PC-3 (cell line): ENCODE results near the gene BCR. TPM values are rescaled to one million over a fixed set of nuclear protein-coding genes. Genes with fewer than 3 reads are reported as not detected.

Experiments
- ATAC-seq: fragments of 200-7000 bp; cut with Tn5 transposase; 2 replicates; pipeline ENCODE4 v1.9.1; 2020; ENCODE audit warnings: mild to moderate bottlenecking, moderate library complexity
- BruUV-seq: library from RNA; stranded (reverse); fragments of 400-500 nt; replicated peaks from 2 replicates; lab custom pipeline; 2021; lab: Mats Ljungman, UMichigan
- CTCF ChIA-PET: fragments of 300-600 bp; sonication (Branson Sonifier 250); formaldehyde crosslinking; loops from one replicate; lab custom pipeline; 2022; ENCODE audit warnings: antibody characterized with exemption; lab: Charles Lee
- POLR2A ChIA-PET: fragments of 300-600 bp; sonication (Branson Sonifier 250); formaldehyde crosslinking; loops from one replicate; lab custom pipeline; 2022; ENCODE audit warnings: antibody characterized with exemption; ENCODE audit not compliant: unreplicated experiment; lab: Charles Lee
- DNase-seq: peaks from one replicate; pipeline ENCODE4 v3.0.0-alpha.2; 2015
- H2AFZ ChIP-seq: fragments of 300-600 bp; sonication (generic); 2 replicates; pipeline ENCODE4 v1.6.0; 2016; ENCODE audit warnings: antibody characterized with exemption, low read length
- H3F3A ChIP-seq: fragments of 300-600 bp; sonication (generic); one replicate; pipeline ENCODE4 v1.6.0; 2017; ENCODE audit warnings: antibody characterized with exemption, low read length, control low read depth, mild to moderate bottlenecking; ENCODE audit not compliant: unreplicated experiment
- H3K27ac ChIP-seq: fragments of 300-600 bp; sonication (generic); 2 replicates; pipeline ENCODE4 v1.5.1; 2016; ENCODE audit warnings: mild to moderate bottlenecking, low read length
- H3K27me3 ChIP-seq: fragments of 300-600 bp; sonication (generic); 2 replicates; pipeline ENCODE4 v1.6.1; 2016; ENCODE audit warnings: low read length, mixed read lengths
- H3K36me3 ChIP-seq: fragments of 300-600 bp; sonication (generic); 2 replicates; pipeline ENCODE4 v1.6.1; 2016; ENCODE audit warnings: low read depth, mixed run types, low read length, mixed read lengths
- H3K4me1 ChIP-seq: fragments of 300-600 bp; sonication (generic); 2 replicates; pipeline ENCODE4 v1.5.1; 2016; ENCODE audit warnings: low read length; ENCODE audit not compliant: insufficient read depth
- H3K4me2 ChIP-seq: fragments of 300-600 bp; sonication (generic); 2 replicates; pipeline ENCODE4 v1.6.0; 2016; ENCODE audit warnings: low read length
- H3K4me3 ChIP-seq: fragments of 300-600 bp; sonication (generic); 2 replicates; pipeline ENCODE4 v1.5.1; 2016; ENCODE audit warnings: mild to moderate bottlenecking, low read length, mixed read lengths
- H3K79me2 ChIP-seq: fragments of 300-600 bp; sonication (generic); 2 replicates; pipeline ENCODE4 v1.6.1; 2017; ENCODE audit warnings: low read length, mixed read lengths
- H3K9ac ChIP-seq: fragments of 300-600 bp; sonication (generic); 2 replicates; pipeline ENCODE4 v1.6.0; 2016; ENCODE audit warnings: mild to moderate bottlenecking, low read length
- H3K9me2 ChIP-seq: fragments of 300-600 bp; sonication (generic); replicated peaks from 2 replicates; pipeline ENCODE4 v1.6.1; 2016; ENCODE audit warnings: mixed run types, low read length, mixed read lengths
- H3K9me3 ChIP-seq: fragments of 300-600 bp; sonication (generic); 2 replicates; pipeline ENCODE4 v1.6.1; 2016; ENCODE audit warnings: low read length, mixed read lengths
- H4K20me1 ChIP-seq: fragments of 300-600 bp; sonication (generic); 2 replicates; pipeline ENCODE4 v1.6.1; 2016; ENCODE audit warnings: low read length, mixed read lengths
- EZH2 ChIP-seq: fragments of 300-600 bp; sonication (generic); IDR thresholded peaks from one replicate; pipeline ENCODE4 v1.6.1; 2017; ENCODE audit warnings: antibody characterized with exemption, mild to moderate bottlenecking, low read length; ENCODE audit not compliant: unreplicated experiment
- EZH2phosphoT487 ChIP-seq: fragments of 300-600 bp; sonication (generic); IDR thresholded peaks from 2 replicates; pipeline ENCODE4 v1.6.1; 2018; ENCODE audit warnings: mild to moderate bottlenecking, antibody characterized with exemption, low read length, borderline replicate concordance
- intact Hi-C: fragments of 100-400 bp; cut with micrococcal nuclease; formaldehyde crosslinking; loops from 2 replicates; pipeline ENCODE4 v1.9.0; 2023
- total RNA-seq: library from RNA; depleted of rRNA; stranded (reverse); fragments of >200 nt; gene quantifications from 2 replicates; pipeline ENCODE4 v1.2.3, GENCODE V29; 2014
- TF ChIP-seq, protein P1 (sequence below): fragments of 300-600 bp; sonication (generic); conservative IDR thresholded peaks from 2 replicates; pipeline ENCODE4 v1.5.1; 2017; ENCODE audit warnings: antibody characterized with exemption, low read depth, mild to moderate bottlenecking, low read length

BCR gene
- total RNA-seq, 1 experiment from 2014 or later, result 36.8 TPM

- no peak overlapping the region for H3K27ac ChIP-seq
- no peak overlapping the region for H3K4me2 ChIP-seq
- peaks cover 14% of the 10 kb centered on the region for H3K4me1 ChIP-seq
- no peak overlapping the region for H3K4me3 ChIP-seq
- no peaks in the 10 kb centered on the region for H3F3A ChIP-seq
- ATAC-seq (no peak), DNase-seq (no peak)
- no peaks in the 10 kb centered on the region for H3K9me2 ChIP-seq
- TF ChIP-seq, protein P1, sequence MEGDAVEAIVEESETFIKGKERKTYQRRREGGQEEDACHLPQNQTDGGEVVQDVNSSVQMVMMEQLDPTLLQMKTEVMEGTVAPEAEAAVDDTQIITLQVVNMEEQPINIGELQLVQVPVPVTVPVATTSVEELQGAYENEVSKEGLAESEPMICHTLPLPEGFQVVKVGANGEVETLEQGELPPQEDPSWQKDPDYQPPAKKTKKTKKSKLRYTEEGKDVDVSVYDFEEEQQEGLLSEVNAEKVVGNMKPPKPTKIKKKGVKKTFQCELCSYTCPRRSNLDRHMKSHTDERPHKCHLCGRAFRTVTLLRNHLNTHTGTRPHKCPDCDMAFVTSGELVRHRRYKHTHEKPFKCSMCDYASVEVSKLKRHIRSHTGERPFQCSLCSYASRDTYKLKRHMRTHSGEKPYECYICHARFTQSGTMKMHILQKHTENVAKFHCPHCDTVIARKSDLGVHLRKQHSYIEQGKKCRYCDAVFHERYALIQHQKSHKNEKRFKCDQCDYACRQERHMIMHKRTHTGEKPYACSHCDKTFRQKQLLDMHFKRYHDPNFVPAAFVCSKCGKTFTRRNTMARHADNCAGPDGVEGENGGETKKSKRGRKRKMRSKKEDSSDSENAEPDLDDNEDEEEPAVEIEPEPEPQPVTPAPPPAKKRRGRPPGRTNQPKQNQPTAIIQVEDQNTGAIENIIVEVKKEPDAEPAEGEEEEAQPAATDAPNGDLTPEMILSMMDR, result no peak
- TF ChIP-seq EZH2 (no peak), EZH2phosphoT487 (no peak)
- H3K9ac ChIP-seq, result no peak overlapping the region
- no peaks in the 10 kb centered on the region for H3K27me3 ChIP-seq
- CTCF ChIA-PET, result no interaction called here
- intact Hi-C loops, result loop anchor here (5.0 kb wide), 1 partner anchor 38 kb away; no protein-coding TSS in a partner anchor
- H4K20me1 ChIP-seq, result peaks cover 4% of the 10 kb centered on the region; the same call in 1 of the 2 replicates
- no peaks in the 10 kb centered on the region for H3K9me3 ChIP-seq
- H2AFZ ChIP-seq, result no peak overlapping the region
- no peaks in the 10 kb centered on the region for H3K36me3 ChIP-seq
- peaks cover 72% of the 10 kb centered on the region for H3K79me2 ChIP-seq
- POLR2A ChIA-PET, result no interaction called here
- BruUV-seq, result no TSS peak
Measured at GRCh38 chr22:23243859-23244689, 63.8 kb downstream of the BCR start.

GRCh38 chr22:23244690-23245044 lies 64.4 kb downstream of the BCR start:
- Histone ChIP-seq H3K27ac (no peak overlapping the region), H3K9me2 (no peaks in the 10 kb centered on the region), H3K9me3 (no peaks in the 10 kb centered on the region), H3K4me3 (no peak overlapping the region), H4K20me1 (peaks cover 4% of the 10 kb centered on the region; the same call in 1 of the 2 replicates), H2AFZ (no peak overlapping the region), H3K36me3 (no peaks in the 10 kb centered on the region), H3K4me2 (no peak overlapping the region), H3K79me2 (peaks cover 70% of the 10 kb centered on the region), H3K27me3 (no peaks in the 10 kb centered on the region), H3K9ac (no peak overlapping the region), H3F3A (no peaks in the 10 kb centered on the region), H3K4me1 (peaks cover 14% of the 10 kb centered on the region)
- DNase-seq (no peak), ATAC-seq (no peak)
- ChIA-PET POLR2A (no interaction called here), CTCF (no interaction called here)
- intact Hi-C loops, result loop anchor here (5.0 kb wide), 1 partner anchor 38 kb away; no protein-coding TSS in a partner anchor
- TF ChIP-seq EZH2phosphoT487, result no peak
- TF ChIP-seq, protein P1, result no peak
- no peak for TF ChIP-seq EZH2
- no TSS peak for BruUV-seq
